ENCODE measurements around the gene NUDT16L1.

Gene NUDT16L1

DNA sequence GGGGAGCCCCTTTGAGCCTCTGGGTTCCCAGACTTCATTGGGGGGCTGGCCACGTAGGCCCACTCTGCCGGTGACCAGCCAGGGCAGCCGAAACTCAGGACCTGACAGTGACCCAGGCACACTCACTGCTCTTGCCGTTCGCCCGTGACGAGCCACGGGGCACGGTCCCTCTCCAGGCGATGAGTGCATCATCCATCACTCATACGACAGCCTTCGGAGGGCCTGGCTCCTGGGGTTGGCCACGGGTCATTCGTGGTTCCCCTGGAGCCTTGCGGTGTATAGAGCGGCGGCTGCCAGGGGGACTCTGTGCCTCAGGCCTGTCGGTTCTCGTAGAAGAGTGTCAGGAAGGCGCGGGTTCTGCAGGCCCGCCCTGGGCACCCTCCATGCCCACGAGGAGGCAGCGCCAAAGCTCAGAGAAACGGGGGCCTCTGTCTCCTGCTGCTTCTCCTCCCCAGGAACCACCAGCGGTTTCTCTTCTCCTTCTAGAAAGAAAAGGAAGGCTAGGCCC, 11.2 kb upstream of the NUDT16L1 start:
- DNase-seq (ENCODE audit: low read depth, low spot score): no peak

DNA sequence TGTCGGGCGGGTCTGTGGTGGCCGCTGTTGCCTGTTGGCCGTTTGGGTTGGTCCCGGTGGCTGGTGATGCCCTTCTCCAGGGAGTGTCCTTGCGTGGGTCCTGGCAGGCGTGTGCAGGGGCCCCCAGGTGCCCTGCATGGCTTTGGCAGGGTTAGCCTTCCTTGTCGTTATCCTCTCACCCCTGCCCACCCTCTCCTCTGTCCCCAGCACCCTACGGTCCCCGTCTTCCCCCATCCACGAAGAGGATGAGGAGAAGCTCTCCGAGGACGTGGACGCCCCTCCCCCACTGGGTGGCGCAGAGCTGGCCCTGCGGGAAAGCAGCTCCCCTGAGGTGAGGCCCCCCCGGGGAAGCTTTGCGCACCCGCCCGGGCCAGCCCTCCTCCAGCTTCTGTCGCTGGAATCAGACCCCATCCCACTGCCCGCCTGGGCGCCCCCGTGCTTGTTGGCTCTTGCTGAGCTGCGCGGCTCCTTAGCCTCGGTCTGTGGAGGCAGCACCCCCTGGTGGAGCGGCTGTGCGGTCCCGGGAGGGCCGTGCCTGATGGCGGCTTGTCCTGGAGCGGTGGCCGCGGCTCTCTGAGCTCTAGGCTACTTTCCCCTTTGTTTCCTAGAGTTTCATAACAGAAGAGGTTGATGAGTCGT, 10.6 kb upstream of the NUDT16L1 start:
- DNase-seq (ENCODE audit: low read depth, low spot score): no peak

DNA sequence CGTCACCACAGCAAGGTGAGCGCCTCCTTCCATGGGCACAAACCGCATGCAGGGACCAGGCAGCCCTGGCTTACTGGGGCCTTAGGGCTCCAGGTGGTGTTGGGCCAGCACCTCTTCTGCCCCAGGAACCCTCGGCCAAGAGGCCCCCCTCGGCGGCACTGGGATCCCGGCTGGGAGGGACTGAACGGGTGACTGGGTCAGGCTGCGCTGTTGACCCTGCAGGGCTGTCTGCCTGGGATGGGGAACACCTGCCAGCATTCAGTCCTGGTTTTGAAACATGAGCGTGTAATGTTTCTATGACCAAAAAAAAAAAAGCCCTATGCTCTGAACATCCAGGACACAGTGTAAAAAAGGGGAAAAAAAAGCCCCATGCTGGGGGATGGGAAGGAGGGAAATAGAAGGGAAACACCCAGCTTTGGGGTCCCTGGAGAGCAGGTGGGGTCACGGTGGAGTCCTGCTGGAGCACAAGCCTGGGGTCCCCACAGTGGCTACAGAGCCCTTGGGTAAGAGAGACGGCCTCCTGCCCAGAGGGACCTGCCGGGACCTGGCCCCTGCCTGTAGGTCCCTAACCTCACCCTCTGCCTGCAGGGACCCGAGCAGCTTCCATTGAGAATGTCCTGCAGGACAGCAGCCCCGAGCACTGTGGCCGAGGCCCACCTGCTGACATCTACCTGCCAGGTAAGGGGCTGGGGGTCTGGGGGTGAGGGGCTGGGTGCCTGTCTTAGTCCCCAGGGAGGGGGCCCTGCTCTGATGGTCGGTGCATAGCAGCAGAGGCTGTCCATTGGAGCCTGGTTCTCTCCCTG, 9.9 kb upstream of the NUDT16L1 start:
- DNase-seq (ENCODE audit: low read depth, low spot score): no peak

GRCh38 chr16:4684058-4684715, 9.2 kb upstream of the NUDT16L1 start:
- no peak for DNase-seq (ENCODE audit: low read depth, low spot score)

DNA sequence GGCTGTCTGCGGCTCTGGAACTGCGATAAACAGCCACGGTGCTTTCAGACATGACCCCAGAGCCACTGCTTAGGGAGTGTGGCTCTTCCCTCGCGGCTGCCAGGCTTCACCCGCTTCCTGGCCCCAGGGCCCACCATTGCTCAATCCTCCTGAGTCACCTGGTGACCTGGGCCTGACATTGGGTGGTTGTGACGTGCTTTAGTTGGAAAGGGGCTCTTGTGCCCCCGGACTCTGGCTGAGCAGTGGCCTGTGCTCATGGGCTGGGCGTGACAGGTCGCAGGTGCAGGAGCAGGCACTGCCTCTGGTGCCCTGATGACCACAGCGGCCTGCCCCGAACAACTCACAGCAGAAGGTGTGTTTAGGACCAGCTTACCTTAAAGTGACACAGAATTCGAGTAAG, 8.6 kb upstream of the NUDT16L1 start:
- DNase-seq (ENCODE audit: low read depth, low spot score): no peak

GRCh38 chr16:4685292-4685691, 8.1 kb upstream of the NUDT16L1 start:
- DNase-seq (ENCODE audit: low read depth, low spot score): no peak

GRCh38 chr16:4685776-4686496, 7.4 kb upstream of the NUDT16L1 start:
- no peak for DNase-seq (ENCODE audit: low read depth, low spot score)

DNA sequence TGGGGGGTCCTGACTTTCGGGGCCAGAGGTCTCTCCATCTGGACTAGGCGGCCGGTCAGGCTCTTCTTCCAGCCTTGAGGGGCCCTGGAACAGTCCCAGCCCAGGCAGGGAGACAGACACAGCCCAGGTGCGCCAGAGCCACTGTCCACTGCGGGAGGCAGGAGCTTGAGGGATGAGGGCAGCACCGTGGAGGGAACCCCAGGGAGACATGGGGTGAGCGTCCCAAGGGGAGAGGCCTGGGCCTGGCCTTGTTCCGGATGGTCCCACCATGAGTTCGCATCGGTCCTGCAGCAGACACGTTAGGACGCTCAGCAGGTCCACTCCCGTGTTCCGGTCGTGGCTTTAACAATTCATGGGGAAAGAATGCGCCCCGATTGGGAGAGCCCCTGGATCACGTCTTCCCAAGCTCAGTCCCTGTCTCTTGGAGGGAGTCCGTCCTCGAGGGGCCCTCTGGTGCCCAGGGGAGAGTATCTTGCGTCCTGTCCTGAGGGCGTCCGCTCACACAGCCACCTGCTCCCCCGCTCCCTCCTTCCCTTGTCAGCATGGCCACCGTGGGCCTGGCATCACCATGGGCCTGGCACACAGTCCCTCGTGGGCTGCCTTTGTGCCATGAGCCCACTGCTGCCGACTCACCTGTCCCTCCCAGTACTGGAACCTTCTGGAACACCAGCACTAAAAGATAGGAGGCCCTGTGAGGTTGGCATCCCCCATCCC, 6.7 kb upstream of the NUDT16L1 start:
- no peak for DNase-seq (ENCODE audit: low read depth, low spot score)

DNA sequence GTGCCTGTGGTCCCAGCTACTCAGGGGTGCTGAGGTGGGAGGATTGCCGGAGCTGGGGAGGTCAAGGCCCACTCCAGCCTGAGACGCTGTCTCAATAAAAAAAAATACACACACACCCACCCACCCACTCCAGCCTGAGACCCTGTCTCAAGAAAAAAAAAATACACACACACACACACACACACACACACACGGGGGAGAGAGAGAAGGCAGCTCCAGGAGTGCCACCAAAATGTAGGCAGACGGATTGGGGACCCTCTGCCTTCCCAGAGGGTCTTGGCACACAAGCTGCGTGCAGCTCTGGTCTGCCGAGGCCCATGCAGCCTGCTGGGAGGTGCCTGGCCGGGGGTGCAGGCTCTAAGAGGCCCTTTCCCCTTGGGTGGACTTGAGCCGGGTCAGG, 5.9 kb upstream of the NUDT16L1 start:
- no peak for DNase-seq (ENCODE audit: low read depth, low spot score)

GRCh38 chr16:4687946-4688673, 5.3 kb upstream of the NUDT16L1 start:
- no peak for DNase-seq (ENCODE audit: low read depth, low spot score)

DNA sequence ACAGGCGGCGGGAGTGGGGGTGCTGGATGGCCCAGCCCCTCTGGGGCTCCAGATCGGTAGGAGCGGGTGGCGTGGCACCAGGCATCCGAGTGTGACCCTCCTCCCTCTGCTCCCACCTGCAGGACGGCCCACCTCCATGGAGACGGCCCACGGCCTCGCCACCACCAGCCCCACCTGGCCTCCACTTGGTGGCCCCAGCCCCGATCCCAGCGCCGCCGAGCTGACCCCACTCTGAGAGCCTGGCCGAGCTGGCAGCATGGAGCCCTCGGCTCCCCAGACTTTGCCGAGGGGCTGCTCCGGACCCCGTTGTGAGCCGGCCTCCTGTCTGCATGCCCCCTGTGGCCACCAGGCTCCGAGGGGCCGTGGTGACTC, 4.7 kb upstream of the NUDT16L1 start:
- DNase-seq (ENCODE audit: low read depth, low spot score): no peak

- no peak for DNase-seq (ENCODE audit: low read depth, low spot score)
Measured at GRCh38 chr16:4689091-4689671, 4.2 kb upstream of the NUDT16L1 start.

- no peak for DNase-seq (ENCODE audit: low read depth, low spot score)
Measured at GRCh38 chr16:4689864-4690704, 3.3 kb upstream of the NUDT16L1 start.

DNA sequence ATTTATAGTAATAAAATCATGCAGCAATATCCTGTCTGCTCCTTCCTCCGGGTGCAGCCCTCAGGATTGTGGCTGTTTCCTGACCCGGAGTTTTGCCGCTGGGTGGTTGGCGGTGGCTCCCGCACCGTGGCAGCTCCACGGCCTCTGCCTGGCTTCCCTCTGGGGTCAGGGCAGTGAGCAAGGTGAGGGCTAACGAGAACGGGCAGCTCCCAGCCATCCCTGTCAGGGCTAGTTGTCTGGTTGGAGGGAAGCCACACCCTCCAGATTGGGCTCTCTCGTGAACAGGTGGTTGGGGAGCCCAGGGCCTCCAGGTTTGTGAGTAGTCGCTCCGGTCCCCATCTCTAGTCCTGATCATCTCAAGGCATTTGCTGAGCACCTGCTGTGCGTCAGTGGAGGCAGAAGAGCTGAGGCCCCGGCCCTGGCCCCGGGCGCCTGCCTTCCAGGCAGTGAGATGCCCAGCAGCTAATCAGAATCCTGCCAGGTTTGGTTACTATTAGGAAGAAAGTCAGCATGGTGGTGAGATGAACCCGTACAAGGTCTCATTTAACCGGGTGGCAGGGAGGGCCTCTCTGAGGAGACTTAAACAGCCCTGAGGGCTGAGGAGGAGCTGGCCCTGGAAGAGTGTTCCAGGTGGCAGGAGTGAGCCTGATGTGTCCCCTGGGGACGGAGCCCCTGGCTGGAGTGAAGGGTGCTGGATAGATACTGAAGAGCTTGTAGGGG, 2.3 kb upstream of the NUDT16L1 start:
- no peak for DNase-seq (ENCODE audit: low read depth, low spot score)

DNA sequence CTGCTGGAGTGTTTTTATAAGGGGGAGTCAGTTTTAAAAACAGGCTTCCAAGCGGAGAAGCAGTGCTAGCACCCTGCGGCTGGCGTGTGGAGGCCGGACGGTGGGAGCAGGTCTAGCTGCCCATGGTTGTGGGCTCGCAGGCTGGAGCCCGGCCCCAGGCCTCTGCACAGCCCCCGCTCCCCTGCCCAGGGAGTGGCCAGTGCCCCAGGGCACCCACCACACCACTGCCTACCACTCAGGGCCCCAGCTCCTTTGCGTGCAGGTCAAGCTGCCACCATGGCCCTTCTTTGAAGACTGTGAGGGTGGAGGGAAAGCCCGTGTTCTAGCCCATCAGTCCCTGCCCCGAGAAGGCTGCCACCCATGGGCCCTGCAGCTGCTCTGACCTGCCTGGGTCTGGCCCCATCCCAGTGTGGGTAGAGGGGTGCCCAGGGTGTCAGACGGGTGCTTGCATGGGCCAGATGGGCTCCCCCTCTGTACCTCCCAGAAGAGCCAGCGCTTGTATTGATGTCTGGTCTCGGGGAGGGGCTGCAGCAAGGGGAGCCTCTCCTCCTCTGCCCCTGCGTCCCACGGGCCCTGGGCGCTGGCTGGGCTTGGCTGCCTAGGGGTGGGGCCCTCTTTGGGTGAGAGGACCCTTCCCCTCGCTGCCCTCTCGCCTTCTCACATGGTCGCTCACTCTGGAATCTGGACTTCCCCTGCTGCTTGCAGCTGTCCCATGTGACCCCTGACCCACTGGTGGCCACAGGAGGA, 1.5 kb upstream of the NUDT16L1 start:
- no peak for DNase-seq (ENCODE audit: low read depth, low spot score)

DNA sequence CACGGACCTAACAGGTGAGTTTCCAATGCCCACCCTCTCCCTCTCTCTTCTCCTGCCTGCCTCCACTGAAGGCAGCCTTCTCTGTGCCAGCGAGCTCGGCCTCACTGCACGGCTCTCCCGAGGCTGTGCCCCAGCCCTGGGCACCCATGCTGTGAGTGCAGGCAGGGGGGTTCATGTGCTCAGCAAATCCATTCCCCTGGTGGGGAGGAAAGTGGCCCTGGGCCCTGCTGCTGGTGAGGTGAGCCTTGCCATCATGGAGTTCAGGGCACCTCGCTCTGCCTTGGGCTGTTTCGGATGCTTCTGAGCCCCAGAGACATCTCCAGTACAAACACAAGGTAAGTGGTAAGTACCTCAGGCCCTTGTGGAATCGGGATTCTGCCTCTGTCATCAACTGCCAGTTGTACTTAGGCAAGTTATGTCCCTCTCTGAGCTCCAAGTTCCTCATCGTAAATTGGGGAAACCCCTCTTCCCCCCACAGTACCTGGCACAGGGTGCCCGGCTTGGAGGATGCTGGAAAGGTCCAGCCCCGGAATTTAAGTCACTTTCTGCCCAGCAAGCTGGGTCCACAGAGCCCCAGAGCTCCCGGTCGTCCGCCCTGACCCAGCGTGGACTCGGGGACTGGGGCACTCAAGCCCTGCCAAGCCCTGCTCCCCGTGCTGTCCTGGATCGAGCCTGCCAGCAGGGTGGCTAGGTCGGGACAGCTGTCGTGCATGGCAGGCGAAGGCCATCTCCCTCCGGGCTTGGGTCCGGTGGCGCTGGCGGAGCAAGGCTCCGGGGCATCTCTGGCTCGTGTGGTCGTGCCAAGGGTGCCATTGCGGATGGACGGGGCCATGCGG, 684 bp upstream of the NUDT16L1 start:
- no peak for DNase-seq (ENCODE audit: low read depth, low spot score)

Data from activated CD4-positive, CD25-positive, alpha-beta regulatory T cell treated with anti-CD3 and anti-CD28 coated beads, Interleukin-2, amount 50 U/mL, for 16 hours (primary cell).